IMR-90 (cell line): Measurements from ENCODE around the gene EME2.

Source experiments
- CTCF ChIP-seq: conservative IDR thresholded peaks from 2 replicates; pipeline ENCODE4 v1.5.1; 2012; ENCODE audit warnings: mild to moderate bottlenecking, low read depth, low read length, improper control_type of control experiment
- POLR2A ChIP-seq: IDR thresholded peaks from 2 replicates; pipeline ENCODE4 v1.6.1; 2012; ENCODE audit warnings: mild to moderate bottlenecking, low read depth, low read length
- SMC3 ChIP-seq: fragments of 150-350 bp; IDR thresholded peaks from 2 replicates; pipeline ENCODE4 v1.6.1; 2016; ENCODE audit warnings: low read depth, mild to moderate bottlenecking, antibody characterized with exemption, low read length, moderate library complexity

DNA sequence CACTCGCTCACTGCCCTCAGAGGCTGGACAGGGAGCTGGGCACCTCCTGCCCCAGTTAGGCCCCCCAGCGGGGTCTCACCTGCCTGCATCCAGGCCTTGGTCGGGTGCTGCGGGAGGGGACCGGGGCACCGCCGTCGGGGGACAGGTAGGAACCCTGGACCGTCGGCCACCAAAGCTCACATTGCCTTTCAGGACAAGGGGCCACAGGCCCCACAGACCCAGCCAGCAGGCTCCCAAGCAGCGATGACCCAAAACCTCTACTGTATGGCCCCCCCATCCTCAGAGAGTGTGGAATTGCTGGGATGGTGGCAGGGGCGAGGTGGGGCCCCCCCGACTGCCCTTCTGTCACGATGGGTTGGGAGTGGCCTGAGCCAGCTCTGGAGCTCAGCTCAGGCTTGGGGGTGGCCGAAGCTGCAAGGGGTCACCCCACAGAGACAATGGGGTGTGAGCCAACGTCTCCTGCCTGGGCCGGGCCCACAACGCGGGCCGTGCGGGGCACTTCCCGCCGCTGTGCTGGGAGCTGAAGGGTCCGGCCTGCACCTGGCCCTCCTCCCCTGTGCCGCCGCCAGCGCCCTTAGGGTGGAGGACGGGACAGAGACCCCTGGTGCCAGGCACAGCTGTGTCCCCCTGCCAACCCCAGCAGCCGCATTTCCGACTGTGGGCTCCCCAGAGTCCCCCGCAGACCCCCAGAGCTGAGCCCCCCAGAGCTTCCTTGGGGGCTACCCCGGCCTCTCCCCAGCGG, 20.4 kb downstream of the EME2 start:
- TF ChIP-seq CTCF (no peak), POLR2A (no peak), SMC3 (no peak)
